SHP77 (cell line): ENCODE measurements around the gene CHMP1B.

Experiments used
- DNase-seq, 2 experiments: peaks; one replicate each; lab custom pipeline; 2025; lab: John Stamatoyannopoulos, UW

Gene CHMP1B

GRCh38 chr18:11851146-11851805 is at the start of gene CHMP1B:
Gene CHMP1B (plus strand): TSS chr18:11851413. CDS start chr18:11851512, 99 bp downstream.
- peak; percentile 89 to 91 for DNase-seq

- no peak for DNase-seq
Observed at GRCh38 chr18:11801573-11801972, 49.6 kb upstream of the CHMP1B start.

- DNase-seq: no peak
Observed at GRCh38 chr18:11802158-11802557, 49.1 kb upstream of the CHMP1B start.

GRCh38 chr18:11802586-11802985 is 48.6 kb upstream of the CHMP1B start:
- no peak for DNase-seq

- no peak for DNase-seq
Observed at GRCh38 chr18:11807233-11807632, 44.0 kb upstream of the CHMP1B start.

GRCh38 chr18:11808001-11808855 is 43.0 kb upstream of the CHMP1B start:
- no peak for DNase-seq

- DNase-seq: no peak
Observed at GRCh38 chr18:11809895-11810294, 41.3 kb upstream of the CHMP1B start.

GRCh38 chr18:11810379-11810778 is 40.8 kb upstream of the CHMP1B start:
- no peak for DNase-seq

- DNase-seq: no peak
Observed at GRCh38 chr18:11811009-11811408, 40.2 kb upstream of the CHMP1B start.

- DNase-seq: no peak
Observed at GRCh38 chr18:11817229-11817628, 34.0 kb upstream of the CHMP1B start.

- DNase-seq: no peak
Observed at GRCh38 chr18:11818486-11819203, 32.6 kb upstream of the CHMP1B start.

GRCh38 chr18:11819938-11820337 is 31.3 kb upstream of the CHMP1B start:
- DNase-seq: no peak

- DNase-seq: no peak
Observed at GRCh38 chr18:11820697-11821096, 30.5 kb upstream of the CHMP1B start.

GRCh38 chr18:11821208-11821607 is 30.0 kb upstream of the CHMP1B start:
- DNase-seq: no peak

GRCh38 chr18:11821643-11822237 is 29.5 kb upstream of the CHMP1B start:
- DNase-seq: no peak

GRCh38 chr18:11823545-11823944 is 27.7 kb upstream of the CHMP1B start:
- DNase-seq: no peak

- DNase-seq: no peak
Observed at GRCh38 chr18:11826836-11827235, 24.4 kb upstream of the CHMP1B start.

- DNase-seq: no peak
Observed at GRCh38 chr18:11828786-11829432, 22.3 kb upstream of the CHMP1B start.

GRCh38 chr18:11830585-11830984 is 20.6 kb upstream of the CHMP1B start:
- no peak for DNase-seq

- no peak for DNase-seq
Observed at GRCh38 chr18:11831921-11832320, 19.3 kb upstream of the CHMP1B start.

GRCh38 chr18:11834772-11835171 is 16.4 kb upstream of the CHMP1B start:
- DNase-seq: no peak

- DNase-seq: no peak
Observed at GRCh38 chr18:11839556-11839955, 11.7 kb upstream of the CHMP1B start.
